Heart right ventricle (tissue), 16 donors: Measurements from ENCODE around the gene NOL7. TPM values are rescaled to one million over a fixed set of nuclear protein-coding genes. Genes with fewer than 3 reads are reported as not detected.

ENCODE experiments used
- ATAC-seq, 8 donors: fragments of 200-7000 bp; cut with Tn5 transposase; one replicate each; pipeline ENCODE4 v1.9.1; 2020; ENCODE audit warnings: mild to moderate bottlenecking in 8 of 8, moderate library complexity in 8 of 8, moderate number of reproducible peaks in 1 of 8
- DNase-seq, 2 donors: peaks; one replicate each; pipeline ENCODE4 v3.0.0-alpha.2; 2020
- H3K27ac ChIP-seq, 10 donors: fragments of 200-600 bp; sonication (generic) in 2 of 10; one replicate each; pipeline versions ENCODE4 v1.5.0 to v1.8.0; 2020 to 2022; ENCODE audit warnings: mild to moderate bottlenecking in 3 of 10
- H3K27me3 ChIP-seq, 7 donors: fragments of 200-600 bp; one replicate each; pipeline ENCODE4 v1.8.0; 2021 to 2022; ENCODE audit warnings: mild to moderate bottlenecking in 2 of 7
- H3K36me3 ChIP-seq, 9 donors: fragments of 200-600 bp; sonication (generic) in 1 of 9; one replicate each; pipeline versions ENCODE4 v1.5.0 to v1.8.0; 2020 to 2022; ENCODE audit warnings: mild to moderate bottlenecking in 2 of 9
- H3K4me1 ChIP-seq, 9 donors: fragments of 200-600 bp; sonication (generic) in 1 of 9; one replicate each; pipeline versions ENCODE4 v1.5.0 to v1.8.0; 2020 to 2022; ENCODE audit warnings: mild to moderate bottlenecking in 4 of 9
- H3K4me3 ChIP-seq, 10 donors: fragments of 200-600 bp; sonication (generic) in 2 of 10; one replicate each; pipeline versions ENCODE4 v1.5.0 to v1.8.0; 2020 to 2022; ENCODE audit warnings: mild to moderate bottlenecking in 7 of 10, moderate library complexity in 2 of 10
- H3K9me3 ChIP-seq, 11 donors: fragments of 200-600 bp in 10 of 11; sonication (generic) in 2 of 11; one replicate each; pipeline versions ENCODE4 v1.5.0 to v1.8.0; 2013 to 2022; ENCODE audit warnings: mild to moderate bottlenecking in 2 of 11, control low read depth in 1 of 11, moderate library complexity in 1 of 11
- WGBS, 2 donors: extraction: QIAGEN DNeasy Blood & Tissue Kit; methylation state at CpG; one replicate each; pipeline ENCODE4 v1.1.7; 2013; ENCODE audit warnings: inconsistent platforms in 1 of 2; 5-methylcytosine and 5-hydroxymethylcytosine counted together
- intact Hi-C, 10 donors: fragments of 100-400 bp; cut with DNase I; formaldehyde crosslinking; loops; one replicate each; pipeline versions ENCODE4 v1.11.1 to v1.14.2; 2022
- polyA plus RNA-seq, 2 donors: library from polyadenylated mRNA; stranded (reverse); fragments of 200-250 nt; gene quantifications; one replicate each; pipeline ENCODE4 v1.2.3, GENCODE V29; 2013
- total RNA-seq, 10 donors: library from RNA; stranded (reverse); fragmentation: NEBNext Ultra II Directional in 3 of 10; extraction: Animal tissue kit (Norgen Biotek cat#: 25700) in 3 of 10; gene quantifications; one replicate each; pipeline versions ENCODE4 v1.2.1 to v1.2.4, GENCODE V29; 2021 to 2023
- TF ChIP-seq, protein P1 (sequence below), 9 donors: fragments of 200-600 bp; sonication (generic) in 2 of 9; IDR thresholded peaks; one replicate each; pipeline versions ENCODE4 v1.5.0 to v1.8.0; 2021 to 2022; ENCODE audit warnings: antibody characterized with exemption in 9 of 9, mild to moderate bottlenecking in 5 of 9, moderate library complexity in 1 of 9
- donor health status: Arrhythmogenic right ventricular cardiomyopathy.
- donor health status: ischemic (EF 13 %, LVEDD 7.1; RV severe dilation, severe dysfunction).
- donor health status: healthy with polysubstance abuse.
- donor health status: DM: no; HTN: yes; CAD: no.
- donor health status: DM: no; HTN: no; CAD: no.
- donor health status: ischemic (EF 25% LVEDD 6.9; RV normal size, moderate dysfunction).
- donor health status: ischemic (EF 25% LVEDD 5.7; RV mildly dilated, moderate dysfunction).
- donor health status: healthy.
- donor health status: DM: yes; HTN: yes; CAD: no.
- donor health status: Ischemic cardiomyopathy.
- donor health status: ischemic (EF 35%, LVEDD 5.7; RV mildly dilated, moderate dysfunction).
- donor health status: nonischemic (EF 11% LVEDD 7.7; RV severe dilation, severe dysfunction).
- donor health status: DM: yes; HTN: yes; CAD: no.
- donor health status: PGD.
- donor health status: ischemic (EF 29% LVEDD 5.4; RV normal size, mild dysfunction).
- donor health status: nonischemic (EF 23%, LVEDD 6.1; RV moderate dilation, normal function).

The NOL7 gene
- total and polyA plus RNA-seq, 12 donors = 41.5 to 112 (median 46.8) TPM

DNA sequence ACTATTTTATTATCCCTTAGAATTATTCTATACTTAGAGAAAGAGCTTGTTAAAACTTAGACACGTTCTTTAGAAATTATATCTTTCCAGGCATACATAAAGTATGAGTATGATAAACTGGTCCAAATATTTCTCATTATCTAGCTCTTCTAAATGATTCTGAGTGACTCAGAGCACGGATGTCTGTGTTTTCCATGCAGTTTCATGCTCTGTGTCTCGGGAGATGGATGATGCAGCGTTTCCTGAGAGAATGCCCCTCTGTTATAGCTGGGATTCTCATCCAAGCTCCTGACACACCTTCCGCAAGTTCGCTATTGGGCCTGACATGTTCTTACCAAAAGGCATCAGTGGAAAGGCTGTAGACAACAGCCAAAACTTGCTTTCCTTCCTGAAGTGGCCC, 21.4 kb upstream of the NOL7 start:
- Histone ChIP-seq H3K27ac (no peak overlapping the region), H3K27me3 (no peaks in the 10 kb centered on the region), H3K4me1 (no peaks in the 10 kb centered on the region), H3K4me3 (no peak overlapping the region), H3K36me3 (peaks cover 0 to 99% (median 62%) of the 10 kb centered on the region in 9 donors), H3K9me3 (no peaks in the 10 kb centered on the region)
- DNase-seq (no peak), ATAC-seq (no peak)
- intact Hi-C loops = no loop called here
- WGBS, 2 donors = 83 to 84% methylated on average over 6 of the region's 6 CpGs
- TF ChIP-seq, protein P1, sequence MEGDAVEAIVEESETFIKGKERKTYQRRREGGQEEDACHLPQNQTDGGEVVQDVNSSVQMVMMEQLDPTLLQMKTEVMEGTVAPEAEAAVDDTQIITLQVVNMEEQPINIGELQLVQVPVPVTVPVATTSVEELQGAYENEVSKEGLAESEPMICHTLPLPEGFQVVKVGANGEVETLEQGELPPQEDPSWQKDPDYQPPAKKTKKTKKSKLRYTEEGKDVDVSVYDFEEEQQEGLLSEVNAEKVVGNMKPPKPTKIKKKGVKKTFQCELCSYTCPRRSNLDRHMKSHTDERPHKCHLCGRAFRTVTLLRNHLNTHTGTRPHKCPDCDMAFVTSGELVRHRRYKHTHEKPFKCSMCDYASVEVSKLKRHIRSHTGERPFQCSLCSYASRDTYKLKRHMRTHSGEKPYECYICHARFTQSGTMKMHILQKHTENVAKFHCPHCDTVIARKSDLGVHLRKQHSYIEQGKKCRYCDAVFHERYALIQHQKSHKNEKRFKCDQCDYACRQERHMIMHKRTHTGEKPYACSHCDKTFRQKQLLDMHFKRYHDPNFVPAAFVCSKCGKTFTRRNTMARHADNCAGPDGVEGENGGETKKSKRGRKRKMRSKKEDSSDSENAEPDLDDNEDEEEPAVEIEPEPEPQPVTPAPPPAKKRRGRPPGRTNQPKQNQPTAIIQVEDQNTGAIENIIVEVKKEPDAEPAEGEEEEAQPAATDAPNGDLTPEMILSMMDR (IDR thresholded peaks at IDR 0.05) = no peak

DNA sequence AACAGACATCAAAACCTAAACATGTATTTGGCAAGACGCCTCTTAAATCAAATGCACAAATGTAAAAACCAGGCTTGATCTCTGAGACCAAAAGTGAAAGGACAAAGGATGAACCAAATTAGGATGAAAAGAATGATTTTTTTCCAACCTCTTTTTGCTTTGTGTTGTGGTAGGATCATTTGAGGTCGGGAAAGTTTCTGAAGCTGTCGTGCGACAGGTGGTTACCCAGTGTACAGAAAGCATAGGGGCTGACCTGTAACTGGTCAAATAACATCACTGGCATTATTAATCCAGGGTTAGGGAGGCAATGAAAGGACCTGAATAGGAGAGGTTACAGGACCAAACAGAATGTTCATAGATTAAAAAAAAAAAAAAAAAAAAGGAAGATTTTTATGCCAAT, 18.1 kb upstream of the NOL7 start:
- no peaks in the 10 kb centered on the region for H3K4me1 ChIP-seq
- no peaks in the 10 kb centered on the region for H3K9me3 ChIP-seq
- intact Hi-C loops = no loop called here
- WGBS, 2 donors = 90 to 92% methylated on average over 4 of the region's 4 CpGs
- no peak for DNase-seq
- H3K27ac ChIP-seq = no peak overlapping the region
- TF ChIP-seq, protein P1 (IDR thresholded peaks at IDR 0.05) = no peak
- H3K27me3 ChIP-seq = no peaks in the 10 kb centered on the region
- H3K36me3 ChIP-seq = peaks cover 0 to 100% (median 80%) of the 10 kb centered on the region in 9 donors
- no peak overlapping the region for H3K4me3 ChIP-seq
- no peak for ATAC-seq

DNA sequence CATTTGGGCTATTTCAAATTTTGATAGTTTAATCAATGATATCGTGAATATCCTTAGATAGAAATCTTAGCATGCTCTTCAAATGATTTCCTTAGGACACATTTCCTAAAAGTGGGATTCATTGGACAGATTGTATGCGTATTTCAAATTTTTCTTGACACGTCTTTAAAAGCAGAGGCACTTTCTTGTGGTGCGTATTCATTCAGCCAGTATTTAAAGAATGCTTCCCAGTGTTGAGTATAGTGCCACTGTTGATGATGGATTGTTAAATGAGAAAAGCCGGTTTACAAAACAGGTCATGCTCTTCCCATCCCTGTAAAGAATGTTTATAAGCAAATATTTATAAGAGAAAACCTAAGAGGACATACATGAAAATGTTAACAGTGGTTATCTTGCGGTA, 15.1 kb upstream of the NOL7 start:
- H3K4me1 ChIP-seq = no peaks in the 10 kb centered on the region
- DNase-seq = no peak
- H3K27ac ChIP-seq = no peak overlapping the region
- no peak for ATAC-seq
- intact Hi-C loops = no loop called here
- H3K27me3 ChIP-seq = no peaks in the 10 kb centered on the region
- peaks cover 0 to 100% (median 66%) of the 10 kb centered on the region in 9 donors for H3K36me3 ChIP-seq
- TF ChIP-seq, protein P1 (IDR thresholded peaks at IDR 0.05) = no peak
- WGBS, 2 donors = 97% methylated on average over 6 of the region's 6 CpGs
- H3K9me3 ChIP-seq = no peaks in the 10 kb centered on the region
- no peak overlapping the region for H3K4me3 ChIP-seq

DNA sequence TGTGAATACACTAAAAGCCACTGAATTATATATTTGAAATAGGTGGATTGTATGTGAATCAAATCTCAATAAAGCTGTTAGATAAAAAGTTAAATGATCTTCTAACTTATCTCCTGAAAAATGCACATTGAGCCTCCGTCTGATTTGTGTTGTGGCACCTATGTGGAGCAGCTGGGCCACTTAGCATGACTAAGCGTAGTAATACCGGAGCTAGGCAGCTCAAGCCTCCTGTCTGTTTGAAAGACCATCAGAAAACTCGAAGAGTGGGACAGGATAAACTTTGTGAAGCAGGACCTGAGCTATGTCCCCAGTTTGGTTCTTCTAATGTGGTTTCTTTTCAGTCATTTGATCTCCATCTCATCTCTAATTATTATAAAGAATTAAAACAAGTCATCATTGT, 11.0 kb upstream of the NOL7 start:
- no peaks in the 10 kb centered on the region for H3K9me3 ChIP-seq
- H3K27ac ChIP-seq = no peak overlapping the region
- no peak for ATAC-seq

More for the DNA sequence above, 11.0 kb upstream of the NOL7 start:
- TF ChIP-seq, protein P1 (IDR thresholded peaks at IDR 0.05) = no peak
- peaks cover 0 to 90% (median 40%) of the 10 kb centered on the region in 9 donors for H3K36me3 ChIP-seq
- intact Hi-C loops = no loop called here
- no peak overlapping the region for H3K4me3 ChIP-seq
- no peaks in the 10 kb centered on the region for H3K27me3 ChIP-seq
- DNase-seq = no peak
- H3K4me1 ChIP-seq = no peaks in the 10 kb centered on the region
- WGBS, 2 donors = 92% methylated on average over 4 of the region's 4 CpGs
